ENCODE results near the gene ZNF611.
"Not testable (repeated sequence)": the region's sequence is repeated elsewhere in the genome, so short reads cannot be mapped to it uniquely, and the experiment has no call there.

ZNF611 gene

GRCh38 chr19:52688335-52688734, 46.5 kb downstream of the ZNF611 start:
- Histone ChIP-seq H3K4me1 (ENCODE audit: control insufficient read depth in 1 of 2, insufficient read depth in 2 of 2, low read length in 2 of 2) (peaks cover 0 to 4% of the 10 kb centered on the region in 2 donors), H3K27me3 (ENCODE audit: control insufficient read depth in 1 of 2, insufficient read depth in 2 of 2, low read length in 2 of 2) (no peaks in the 10 kb centered on the region), H3K36me3 (ENCODE audit: control insufficient read depth in 1 of 2, insufficient read depth in 2 of 2, low read length in 2 of 2) (no peaks in the 10 kb centered on the region), H3K27ac (ENCODE audit: low read depth, low read length) (no peak overlapping the region), H3K4me3 (ENCODE audit: low read depth in 1 of 2, low read length in 2 of 2) (no peak overlapping the region), H3K9ac (ENCODE audit: low read depth in 1 of 2, low read length in 2 of 2) (no peak overlapping the region), H3K9me3 (ENCODE audit: control insufficient read depth in 1 of 2, low read length in 2 of 2) (peaks cover 0 to 5% of the 10 kb centered on the region in 2 donors)

GRCh38 chr19:52687684-52688083, 47.2 kb downstream of the ZNF611 start:
- Histone ChIP-seq H3K27ac (ENCODE audit: low read depth, low read length) (no peak overlapping the region), H3K4me3 (ENCODE audit: low read depth in 1 of 2, low read length in 2 of 2) (no peak overlapping the region), H3K9me3 (ENCODE audit: control insufficient read depth in 1 of 2, low read length in 2 of 2) (peaks cover 0 to 3% of the 10 kb centered on the region in 2 donors), H3K27me3 (ENCODE audit: control insufficient read depth in 1 of 2, insufficient read depth in 2 of 2, low read length in 2 of 2) (no peaks in the 10 kb centered on the region), H3K9ac (ENCODE audit: low read depth in 1 of 2, low read length in 2 of 2) (no peak overlapping the region), H3K36me3 (ENCODE audit: control insufficient read depth in 1 of 2, insufficient read depth in 2 of 2, low read length in 2 of 2) (no peaks in the 10 kb centered on the region), H3K4me1 (ENCODE audit: control insufficient read depth in 1 of 2, insufficient read depth in 2 of 2, low read length in 2 of 2) (peaks cover 0 to 4% of the 10 kb centered on the region in 2 donors)

GRCh38 chr19:52685811-52686210, 49.0 kb downstream of the ZNF611 start:
- H3K27ac ChIP-seq (ENCODE audit: low read depth, low read length): no peak overlapping the region

GRCh38 chr19:52681216-52681615, 53.6 kb downstream of the ZNF611 start:
- not testable (repeated sequence) for H3K9ac ChIP-seq (ENCODE audit: low read depth in 1 of 2, low read length in 2 of 2); H3K27me3 ChIP-seq (ENCODE audit: control insufficient read depth in 1 of 2, insufficient read depth in 2 of 2, low read length in 2 of 2); H3K9me3 ChIP-seq (ENCODE audit: control insufficient read depth in 1 of 2, low read length in 2 of 2); H3K4me1 ChIP-seq (ENCODE audit: control insufficient read depth in 1 of 2, insufficient read depth in 2 of 2, low read length in 2 of 2); H3K36me3 ChIP-seq (ENCODE audit: control insufficient read depth in 1 of 2, insufficient read depth in 2 of 2, low read length in 2 of 2); H3K4me3 ChIP-seq (ENCODE audit: low read depth in 1 of 2, low read length in 2 of 2); H3K27ac ChIP-seq (ENCODE audit: low read depth, low read length)

More at GRCh38 chr19:52685811-52686210, 49.0 kb downstream of the ZNF611 start:
- Histone ChIP-seq H3K4me3 (ENCODE audit: low read depth in 1 of 2, low read length in 2 of 2) (no peak overlapping the region), H3K4me1 (ENCODE audit: control insufficient read depth in 1 of 2, insufficient read depth in 2 of 2, low read length in 2 of 2) (peaks cover 0 to 2% of the 10 kb centered on the region in 2 donors), H3K27me3 (ENCODE audit: control insufficient read depth in 1 of 2, insufficient read depth in 2 of 2, low read length in 2 of 2) (no peaks in the 10 kb centered on the region), H3K9me3 (ENCODE audit: control insufficient read depth in 1 of 2, low read length in 2 of 2) (no peaks in the 10 kb centered on the region), H3K9ac (ENCODE audit: low read depth in 1 of 2, low read length in 2 of 2) (no peak overlapping the region), H3K36me3 (ENCODE audit: control insufficient read depth in 1 of 2, insufficient read depth in 2 of 2, low read length in 2 of 2) (no peaks in the 10 kb centered on the region)

- peaks cover 0 to 6% of the 10 kb centered on the region in 2 donors for H3K9me3 ChIP-seq (ENCODE audit: control insufficient read depth in 1 of 2, low read length in 2 of 2)
- H3K36me3 ChIP-seq (ENCODE audit: control insufficient read depth in 1 of 2, insufficient read depth in 2 of 2, low read length in 2 of 2): no peaks in the 10 kb centered on the region
- no peak overlapping the region for H3K27ac ChIP-seq (ENCODE audit: low read depth, low read length)
- no peaks in the 10 kb centered on the region for H3K4me1 ChIP-seq (ENCODE audit: control insufficient read depth in 1 of 2, insufficient read depth in 2 of 2, low read length in 2 of 2)
- H3K4me3 ChIP-seq (ENCODE audit: low read depth in 1 of 2, low read length in 2 of 2): no peak overlapping the region
- H3K27me3 ChIP-seq (ENCODE audit: control insufficient read depth in 1 of 2, insufficient read depth in 2 of 2, low read length in 2 of 2): no peaks in the 10 kb centered on the region
- no peak overlapping the region for H3K9ac ChIP-seq (ENCODE audit: low read depth in 1 of 2, low read length in 2 of 2)
These were observed 55.2 kb downstream of the ZNF611 start for GRCh38 chr19:52679598-52679997.

- H3K9me3 ChIP-seq (ENCODE audit: control insufficient read depth in 1 of 2, low read length in 2 of 2); H3K36me3 ChIP-seq (ENCODE audit: control insufficient read depth in 1 of 2, insufficient read depth in 2 of 2, low read length in 2 of 2); H3K4me1 ChIP-seq (ENCODE audit: control insufficient read depth in 1 of 2, insufficient read depth in 2 of 2, low read length in 2 of 2); H3K27me3 ChIP-seq (ENCODE audit: control insufficient read depth in 1 of 2, insufficient read depth in 2 of 2, low read length in 2 of 2); H3K4me3 ChIP-seq (ENCODE audit: low read depth in 1 of 2, low read length in 2 of 2); H3K9ac ChIP-seq (ENCODE audit: low read depth in 1 of 2, low read length in 2 of 2); H3K27ac ChIP-seq (ENCODE audit: low read depth, low read length): not testable (repeated sequence)
These were observed 59.6 kb downstream of the ZNF611 start for GRCh38 chr19:52675239-52675638.

- Histone ChIP-seq H3K9ac (ENCODE audit: low read depth in 1 of 2, low read length in 2 of 2) (no peak overlapping the region), H3K27me3 (ENCODE audit: control insufficient read depth in 1 of 2, insufficient read depth in 2 of 2, low read length in 2 of 2) (no peaks in the 10 kb centered on the region), H3K9me3 (ENCODE audit: control insufficient read depth in 1 of 2, low read length in 2 of 2) (peaks cover 3 to 12% of the 10 kb centered on the region in 2 donors), H3K4me1 (ENCODE audit: control insufficient read depth in 1 of 2, insufficient read depth in 2 of 2, low read length in 2 of 2) (no peaks in the 10 kb centered on the region), H3K27ac (ENCODE audit: low read depth, low read length) (no peak overlapping the region), H3K4me3 (ENCODE audit: low read depth in 1 of 2, low read length in 2 of 2) (no peak overlapping the region), H3K36me3 (ENCODE audit: control insufficient read depth in 1 of 2, insufficient read depth in 2 of 2, low read length in 2 of 2) (no peaks in the 10 kb centered on the region)
These were observed 61.8 kb downstream of the ZNF611 start for GRCh38 chr19:52673014-52673413.

- Histone ChIP-seq H3K4me1 (ENCODE audit: control insufficient read depth in 1 of 2, insufficient read depth in 2 of 2, low read length in 2 of 2) (no peaks in the 10 kb centered on the region), H3K9me3 (ENCODE audit: control insufficient read depth in 1 of 2, low read length in 2 of 2) (peaks cover 3 to 7% of the 10 kb centered on the region in 2 donors), H3K4me3 (ENCODE audit: low read depth in 1 of 2, low read length in 2 of 2) (no peak overlapping the region), H3K9ac (ENCODE audit: low read depth in 1 of 2, low read length in 2 of 2) (no peak overlapping the region), H3K27me3 (ENCODE audit: control insufficient read depth in 1 of 2, insufficient read depth in 2 of 2, low read length in 2 of 2) (no peaks in the 10 kb centered on the region), H3K36me3 (ENCODE audit: control insufficient read depth in 1 of 2, insufficient read depth in 2 of 2, low read length in 2 of 2) (no peaks in the 10 kb centered on the region), H3K27ac (ENCODE audit: low read depth, low read length) (no peak overlapping the region)
These were observed 64.8 kb downstream of the ZNF611 start for GRCh38 chr19:52670046-52670445.

- no peak overlapping the region for H3K4me3 ChIP-seq (ENCODE audit: low read depth in 1 of 2, low read length in 2 of 2)
- no peaks in the 10 kb centered on the region for H3K27me3 ChIP-seq (ENCODE audit: control insufficient read depth in 1 of 2, insufficient read depth in 2 of 2, low read length in 2 of 2)
- peaks cover 3 to 7% of the 10 kb centered on the region in 2 donors for H3K9me3 ChIP-seq (ENCODE audit: control insufficient read depth in 1 of 2, low read length in 2 of 2)
- H3K4me1 ChIP-seq (ENCODE audit: control insufficient read depth in 1 of 2, insufficient read depth in 2 of 2, low read length in 2 of 2): no peaks in the 10 kb centered on the region
- no peaks in the 10 kb centered on the region for H3K36me3 ChIP-seq (ENCODE audit: control insufficient read depth in 1 of 2, insufficient read depth in 2 of 2, low read length in 2 of 2)
- no peak overlapping the region for H3K9ac ChIP-seq (ENCODE audit: low read depth in 1 of 2, low read length in 2 of 2)
- H3K27ac ChIP-seq (ENCODE audit: low read depth, low read length): no peak overlapping the region
These were observed 65.3 kb downstream of the ZNF611 start for GRCh38 chr19:52669586-52669985.

- no peaks in the 10 kb centered on the region for H3K27me3 ChIP-seq (ENCODE audit: control insufficient read depth in 1 of 2, insufficient read depth in 2 of 2, low read length in 2 of 2)
- no peak overlapping the region for H3K9ac ChIP-seq (ENCODE audit: low read depth in 1 of 2, low read length in 2 of 2)
- no peaks in the 10 kb centered on the region for H3K4me1 ChIP-seq (ENCODE audit: control insufficient read depth in 1 of 2, insufficient read depth in 2 of 2, low read length in 2 of 2)
- no peak overlapping the region for H3K27ac ChIP-seq (ENCODE audit: low read depth, low read length)
- H3K9me3 ChIP-seq (ENCODE audit: control insufficient read depth in 1 of 2, low read length in 2 of 2): peaks cover 5 to 7% of the 10 kb centered on the region in 2 donors
- H3K4me3 ChIP-seq (ENCODE audit: low read depth in 1 of 2, low read length in 2 of 2): no peak overlapping the region
- no peaks in the 10 kb centered on the region for H3K36me3 ChIP-seq (ENCODE audit: control insufficient read depth in 1 of 2, insufficient read depth in 2 of 2, low read length in 2 of 2)
These were observed 66.9 kb downstream of the ZNF611 start for GRCh38 chr19:52667972-52668371.

GRCh38 chr19:52666506-52666905, 68.3 kb downstream of the ZNF611 start:
- Histone ChIP-seq H3K9ac (ENCODE audit: low read depth in 1 of 2, low read length in 2 of 2) (no peak overlapping the region), H3K4me3 (ENCODE audit: low read depth in 1 of 2, low read length in 2 of 2) (no peak overlapping the region), H3K36me3 (ENCODE audit: control insufficient read depth in 1 of 2, insufficient read depth in 2 of 2, low read length in 2 of 2) (no peaks in the 10 kb centered on the region), H3K4me1 (ENCODE audit: control insufficient read depth in 1 of 2, insufficient read depth in 2 of 2, low read length in 2 of 2) (no peaks in the 10 kb centered on the region), H3K27me3 (ENCODE audit: control insufficient read depth in 1 of 2, insufficient read depth in 2 of 2, low read length in 2 of 2) (no peaks in the 10 kb centered on the region), H3K9me3 (ENCODE audit: control insufficient read depth in 1 of 2, low read length in 2 of 2) (peaks cover 7% of the 10 kb centered on the region in 2 donors), H3K27ac (ENCODE audit: low read depth, low read length) (no peak overlapping the region)

All from duodenal mucosa (tissue), 2 donors.